H1 (cell line): ENCODE data around the gene OTUB1. TPM values are rescaled to one million over a fixed set of nuclear protein-coding genes. Genes with fewer than 3 reads are reported as not detected.

ENCODE experiments used
- CTCF ChIA-PET: fragments of 300-600 bp; sonication (Branson Sonifier 250); formaldehyde crosslinking; loops from one replicate; lab custom pipeline; 2021; ENCODE audit not compliant: partially characterized antibody; lab: Charles Lee
- POLR2A ChIA-PET: fragments of 300-600 bp; sonication (Branson Sonifier 250); formaldehyde crosslinking; loops from one replicate; lab custom pipeline; 2021; ENCODE audit warnings: inconsistent platforms; ENCODE audit not compliant: partially characterized antibody; lab: Charles Lee
- DNase-seq, 2 experiments: peaks; one replicate each; pipeline versions ENCODE4 v3.0.0 to v3.0.0-alpha.2; 2010 to 2022; ENCODE audit warnings: low spot score in 2 of 2, low read depth in 1 of 2, mixed read lengths in 1 of 2
- FAIRE-seq: peaks from 2 replicates; lab custom pipeline; 2011; peaks lifted over from hg19 to GRCh38; lab: Jason Lieb, UNC
- H2AFZ ChIP-seq: 2 replicates; pipeline ENCODE4 v1.8.1; 2012; ENCODE audit warnings: low read length, inconsistent platforms
- H2AK5ac ChIP-seq: 2 replicates; pipeline ENCODE4 v1.6.1; 2013; ENCODE audit warnings: low read depth, low read length
- H2BK120ac ChIP-seq: replicated peaks from 2 replicates; pipeline ENCODE3; 2013; ENCODE audit warnings: low read depth, low read length, inconsistent platforms
- H2BK12ac ChIP-seq: 2 replicates; pipeline ENCODE4 v1.6.1; 2013; ENCODE audit warnings: low read depth, low read length
- H2BK15ac ChIP-seq: 2 replicates; pipeline ENCODE4 v1.6.1; 2013; ENCODE audit warnings: low read length
- H2BK20ac ChIP-seq: 2 replicates; pipeline ENCODE4 v1.6.1; 2013; ENCODE audit warnings: low read length
- H2BK5ac ChIP-seq: 2 replicates; pipeline ENCODE4 v1.6.1; 2013; ENCODE audit warnings: low read depth, low read length
- H3K14ac ChIP-seq: 2 replicates; pipeline ENCODE4 v1.6.1; 2013; ENCODE audit warnings: inconsistent platforms; ENCODE audit not compliant: insufficient read length
- H3K18ac ChIP-seq: 2 replicates; pipeline ENCODE4 v1.6.1; 2013; ENCODE audit warnings: low read length; ENCODE audit errors: extremely low read depth
- H3K23ac ChIP-seq: 2 replicates; pipeline ENCODE4 v1.6.1; 2013; ENCODE audit warnings: inconsistent platforms; ENCODE audit not compliant: insufficient read length
- H3K23me2 ChIP-seq: 2 replicates; pipeline ENCODE4 v1.6.1; 2013; ENCODE audit warnings: low read depth, low read length
- H3K27ac ChIP-seq: 2 replicates; pipeline ENCODE4 v1.6.1; 2011; ENCODE audit warnings: low read depth, low read length, inconsistent platforms
- H3K27me3 ChIP-seq, 4 experiments: replicated peaks in 1 of 4; 1 replicate in 1 of 4; 2 replicates in 3 of 4; pipeline versions ENCODE4 v1.6.1 to v1.8.1; 2011 to 2013; ENCODE audit warnings: low read length in 3 of 4, mild to moderate bottlenecking in 3 of 4, inconsistent platforms in 2 of 4, mixed read lengths in 2 of 4, moderate library complexity in 1 of 4; ENCODE audit not compliant: control insufficient read depth in 3 of 4, insufficient read depth in 3 of 4; ENCODE audit errors: extremely low read depth in 1 of 4
- H3K36me3 ChIP-seq, 4 experiments: 2 replicates each; pipeline versions ENCODE4 v1.6.1 to v1.8.1; 2011 to 2013; ENCODE audit warnings: mild to moderate bottlenecking in 4 of 4, low read length in 3 of 4, moderate library complexity in 2 of 4, control low read depth in 1 of 4, inconsistent platforms in 1 of 4; ENCODE audit not compliant: insufficient read depth in 4 of 4, control insufficient read depth in 2 of 4
- H3K4ac ChIP-seq: replicated peaks from 2 replicates; pipeline ENCODE3; 2013; ENCODE audit warnings: low read length, low read depth, mixed read lengths, inconsistent platforms; ENCODE audit not compliant: insufficient read length
- H3K4me1 ChIP-seq, 4 experiments: replicated peaks in 1 of 4; 1 replicate in 1 of 4; 2 replicates in 3 of 4; pipeline versions ENCODE4 v1.6.1 to v1.8.1; 2011 to 2013; ENCODE audit warnings: low read length in 3 of 4, inconsistent platforms in 2 of 4, mixed read lengths in 1 of 4; ENCODE audit not compliant: insufficient read depth in 4 of 4, control insufficient read depth in 3 of 4
- H3K4me2 ChIP-seq, 2 experiments: 2 replicates each; pipeline versions ENCODE4 v1.6.1 to v1.8.1; 2011 to 2013; ENCODE audit warnings: low read depth in 2 of 2, low read length in 2 of 2, control low read depth in 1 of 2, inconsistent platforms in 1 of 2, mild to moderate bottlenecking in 1 of 2; ENCODE audit not compliant: insufficient read depth in 1 of 2
- H3K4me3 ChIP-seq, 4 experiments: fragments of 200-600, 300-600 bp in 1 of 4; sonication (generic), shearing (Covaris generic), sonication (Bioruptor Twin) in 1 of 4; 2 replicates each; pipeline versions ENCODE4 v1.5.1 to v1.8.1; 2011 to 2016; ENCODE audit warnings: low read length in 4 of 4, low read depth in 3 of 4, control low read depth in 2 of 4, inconsistent platforms in 2 of 4, mild to moderate bottlenecking in 2 of 4, mixed read lengths in 1 of 4, moderate library complexity in 1 of 4; ENCODE audit not compliant: insufficient read depth in 2 of 4; ENCODE audit errors: extremely low read depth in 1 of 4
- H3K56ac ChIP-seq: replicated peaks from 2 replicates; pipeline ENCODE3; 2013; ENCODE audit warnings: low read depth, mild to moderate bottlenecking, mixed read lengths, low read length, inconsistent platforms; ENCODE audit not compliant: insufficient read length
- H3K79me1 ChIP-seq: 2 replicates; pipeline ENCODE4 v1.6.1; 2013; ENCODE audit warnings: low read depth, low read length, control low read depth
- H3K79me2 ChIP-seq, 2 experiments: 2 replicates each; pipeline versions ENCODE4 v1.6.1 to v1.8.1; 2012 to 2013; ENCODE audit warnings: low read length in 2 of 2, mild to moderate bottlenecking in 2 of 2, inconsistent platforms in 1 of 2; ENCODE audit not compliant: insufficient read depth in 2 of 2, control insufficient read depth in 1 of 2
- H3K9ac ChIP-seq, 4 experiments: replicated peaks in 1 of 4; 1 replicate in 1 of 4; 2 replicates in 3 of 4; pipeline versions ENCODE4 v1.6.1 to v1.8.1; 2011 to 2013; ENCODE audit warnings: low read depth in 3 of 4, low read length in 3 of 4, control low read depth in 2 of 4, mild to moderate bottlenecking in 2 of 4, moderate library complexity in 2 of 4, inconsistent platforms in 1 of 4; ENCODE audit errors: extremely low read depth in 1 of 4
- H3K9me3 ChIP-seq, 2 experiments: 2 replicates each; pipeline versions ENCODE4 v1.6.1 to v1.8.1; 2012 to 2013; ENCODE audit warnings: mild to moderate bottlenecking in 2 of 2, moderate library complexity in 2 of 2, control low read depth in 1 of 2, inconsistent platforms in 1 of 2, low read depth in 1 of 2, low read length in 1 of 2, mixed read lengths in 1 of 2; ENCODE audit not compliant: insufficient read depth in 2 of 2
- H4K20me1 ChIP-seq, 2 experiments: replicated peaks in 1 of 2; 2 replicates each; pipeline versions ENCODE3 to v1.8.1; 2011 to 2013; ENCODE audit warnings: inconsistent platforms in 2 of 2, low read length in 2 of 2, mild to moderate bottlenecking in 1 of 2; ENCODE audit not compliant: insufficient read depth in 2 of 2, control insufficient read depth in 1 of 2
- H4K5ac ChIP-seq: 2 replicates; pipeline ENCODE4 v1.6.1; 2013; ENCODE audit warnings: low read length, low read depth, mixed read lengths, inconsistent platforms; ENCODE audit not compliant: insufficient read length
- H4K8ac ChIP-seq: 2 replicates; pipeline ENCODE4 v1.8.0; 2013; ENCODE audit warnings: mild to moderate bottlenecking, moderate library complexity, low read length, inconsistent platforms; ENCODE audit not compliant: insufficient read depth; ENCODE audit errors: extremely low read depth
- H4K91ac ChIP-seq: replicated peaks from 2 replicates; pipeline ENCODE3; 2013; ENCODE audit warnings: low read length, mixed read lengths, inconsistent platforms; ENCODE audit not compliant: insufficient read length
- ASH2L ChIP-seq: fragments of 200-600, 300-600 bp; sonication (generic); IDR thresholded peaks from one replicate; pipeline ENCODE4 v1.7.1; 2017; ENCODE audit warnings: low read length
- GTF2F1 ChIP-seq: IDR thresholded peaks from 2 replicates; pipeline ENCODE4 v1.6.1; 2012; ENCODE audit warnings: low read depth, low read length, improper control_type of control experiment, borderline replicate concordance
- RFX5 ChIP-seq: IDR thresholded peaks from 2 replicates; pipeline ENCODE4 v1.6.1; 2011; ENCODE audit warnings: low read depth, low read length, improper control_type of control experiment, borderline replicate concordance
- SIN3A ChIP-seq, 2 experiments: IDR thresholded peaks in 1 of 2; conservative IDR thresholded peaks in 1 of 2; 2 replicates each; pipeline ENCODE4 v1.6.1; 2011 to 2012; ENCODE audit warnings: low read length in 2 of 2, improper control_type of control experiment in 1 of 2, low read depth in 1 of 2, mild to moderate bottlenecking in 1 of 2
- WGBS, 2 experiments: shearing (Covaris generic) in 1 of 2; methylation state at CpG; one replicate each; pipeline versions ENCODE4 v1.1.6 to v1.1.7; 2013 to 2015; ENCODE audit warnings: low lambda C conversion rate in 2 of 2, mixed read lengths in 2 of 2, inconsistent platforms in 1 of 2, low coverage in 1 of 2, missing lambda C conversion rate in 1 of 2; ENCODE audit not compliant: insufficient replicate concordance in 2 of 2, insufficient coverage in 1 of 2, insufficient read length in 1 of 2; ENCODE audit errors: extremely low coverage in 1 of 2, missing lambda C conversion rate in 1 of 2; 5-methylcytosine and 5-hydroxymethylcytosine counted together
- polyA plus RNA-seq, 7 experiments: library from polyadenylated mRNA; depleted of rRNA in 3 of 7; stranded (reverse) in 5 of 7; unstranded in 2 of 7; fragments of >200 nt in 5 of 7; fragments of 200-250 nt in 2 of 7; gene quantifications; 1 replicate in 5 of 7; 2 replicates in 1 of 7; 4 replicates in 1 of 7; pipeline versions ENCODE4 v1.2.1 to v1.2.3, GENCODE V29; 2011 to 2013; ENCODE audit warnings: missing spikeins in 2 of 7, mixed read lengths in 2 of 7
- total RNA-seq: library from RNA; stranded (reverse); fragmentation: NEBNext Ultra II Directional; extraction: Animal tissue kit (Norgen Biotek cat#: 25700); gene quantifications from 2 replicates; pipeline ENCODE4 v1.2.1, GENCODE V29; 2021

Gene OTUB1
- total and polyA plus RNA-seq, 2 of the 8 experiments (the other 6 are each of a cell fraction or from before 2014, with no cell fraction given), result 110 to 274 TPM

GRCh38 chr11:64032050-64032449 is 45.8 kb downstream of the OTUB1 start:
- TF ChIP-seq RFX5 (no peak), GTF2F1 (no peak), SIN3A (conservative IDR thresholded peaks at IDR 0.05 in 1 of 2, IDR thresholded peaks at IDR 0.05 in 1 of 2; ENCODE audit: low read depth in 1 of 2, low read length in 2 of 2) (no peak), ASH2L (no peak)
- ChIA-PET POLR2A (interaction anchor here (0.9 to 1.5 kb wide), 2 partner anchors 18 to 77 kb away, joined by 3 read pairs; no protein-coding TSS in a partner anchor), CTCF (interaction anchor here (0.8 to 21.2 kb wide), 12 partner anchors 9 to 115 kb away, joined by 3 to 291 read pairs (median 4); no protein-coding TSS in a partner anchor)
- Histone ChIP-seq H3K4ac (no peak overlapping the region), H3K36me3 (no peaks in the 10 kb centered on the region), H3K4me3 (no peak overlapping the region), H2BK15ac (no peak overlapping the region), H3K56ac (no peak overlapping the region), H2AK5ac (no peak overlapping the region; the same call in 1 of the 2 replicates), H3K23ac (no peak overlapping the region), H2BK5ac (no peak overlapping the region), H4K91ac (no peak overlapping the region), H3K23me2 (peaks cover 7% of the 10 kb centered on the region; the same call in 1 of the 2 replicates), H2BK12ac (no peak overlapping the region; the same call in 1 of the 2 replicates), H3K4me1 (peaks cover 17 to 36% (median 28%) of the 10 kb centered on the region in 4 experiments), H2BK20ac (no peak overlapping the region), H3K9ac (no peak overlapping the region), H3K27me3 (peaks cover 34 to 78% (median 69%) of the 10 kb centered on the region in 4 experiments), H3K14ac (no peak overlapping the region), H3K18ac (no peak overlapping the region), H3K79me2 (no peaks in the 10 kb centered on the region), H3K79me1 (no peaks in the 10 kb centered on the region), H3K27ac (no peak overlapping the region), H2BK120ac (no peak overlapping the region), H4K8ac (no peak overlapping the region), H3K4me2 (no peak overlapping the region), H4K5ac (no peak overlapping the region), H2AFZ (no peak overlapping the region), H3K9me3 (no peaks in the 10 kb centered on the region), H4K20me1 (peaks cover 3 to 7% of the 10 kb centered on the region in 2 experiments)
- FAIRE-seq (no peak), DNase-seq (no peak)
- WGBS, 2 experiments, result 92% methylated on average over 4 of the region's 4 CpGs; no CpG with 5 or more reads in 1 of the 2 experiments
